Measurements from ENCODE around the gene PLEKHN1.

GRCh38 chr1:973459-974292 lies 7.4 kb downstream of the PLEKHN1 start:
- TF ChIP-seq USF2 (IDR thresholded peaks at IDR 0.05; ENCODE audit: low read depth, low read length) (no peak), CTCF (conservative IDR thresholded peaks at IDR 0.05; ENCODE audit: low read depth, low read length) (no peak)
